ENCODE results near the gene CRLF2. TPM values are rescaled to one million over a fixed set of nuclear protein-coding genes. Genes with fewer than 3 reads are reported as not detected.
"Not testable (repeated sequence)": the region's sequence is repeated elsewhere in the genome, so short reads cannot be mapped to it uniquely, and the experiment has no call there.

The CRLF2 gene
- total and polyA plus RNA-seq, 10 donors = 0.26 to 1.8 (median 0.47) TPM; not detected in 4

- Histone ChIP-seq H3K27ac (no peak overlapping the region), H3K36me3 (no peaks in the 10 kb centered on the region), H3K4me3 (no peak overlapping the region), H3K4me1 (peaks cover 0 to 13% (median 5%) of the 10 kb centered on the region in 6 donors), H3K27me3 (replicated peaks in 1 of 7) (peaks cover 0 to 32% (median 5%) of the 10 kb centered on the region in 7 donors), H3K9me3 (no peaks in the 10 kb centered on the region)
- intact Hi-C loops (cut with DNase I; ENCODE audit: low total_unique reads) = no loop called here
- TF ChIP-seq POLR2A (IDR thresholded peaks at IDR 0.05) (no peak), POLR2AphosphoS5 (IDR thresholded peaks at IDR 0.05) (no peak)
- TF ChIP-seq, protein P1, sequence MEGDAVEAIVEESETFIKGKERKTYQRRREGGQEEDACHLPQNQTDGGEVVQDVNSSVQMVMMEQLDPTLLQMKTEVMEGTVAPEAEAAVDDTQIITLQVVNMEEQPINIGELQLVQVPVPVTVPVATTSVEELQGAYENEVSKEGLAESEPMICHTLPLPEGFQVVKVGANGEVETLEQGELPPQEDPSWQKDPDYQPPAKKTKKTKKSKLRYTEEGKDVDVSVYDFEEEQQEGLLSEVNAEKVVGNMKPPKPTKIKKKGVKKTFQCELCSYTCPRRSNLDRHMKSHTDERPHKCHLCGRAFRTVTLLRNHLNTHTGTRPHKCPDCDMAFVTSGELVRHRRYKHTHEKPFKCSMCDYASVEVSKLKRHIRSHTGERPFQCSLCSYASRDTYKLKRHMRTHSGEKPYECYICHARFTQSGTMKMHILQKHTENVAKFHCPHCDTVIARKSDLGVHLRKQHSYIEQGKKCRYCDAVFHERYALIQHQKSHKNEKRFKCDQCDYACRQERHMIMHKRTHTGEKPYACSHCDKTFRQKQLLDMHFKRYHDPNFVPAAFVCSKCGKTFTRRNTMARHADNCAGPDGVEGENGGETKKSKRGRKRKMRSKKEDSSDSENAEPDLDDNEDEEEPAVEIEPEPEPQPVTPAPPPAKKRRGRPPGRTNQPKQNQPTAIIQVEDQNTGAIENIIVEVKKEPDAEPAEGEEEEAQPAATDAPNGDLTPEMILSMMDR (IDR thresholded peaks at IDR 0.05 in 8 of 11, conservative IDR thresholded peaks at IDR 0.05 in 3 of 11) = no peak
- peak; percentile 76 for DNase-seq
- 6 to 9% (median 8%) methylated on average over 18 of the region's 18 CpGs for WGBS, 5 donors
Measured at GRCh38 chrX:1164322-1165288, 47.8 kb downstream of the CRLF2 start.

GRCh38 chrX:1163231-1163630 is 49.2 kb downstream of the CRLF2 start:
- peak; percentile 13 for DNase-seq
- Histone ChIP-seq H3K4me1 (peaks cover 0 to 13% (median 5%) of the 10 kb centered on the region in 6 donors), H3K27me3 (replicated peaks in 1 of 7) (peaks cover 0 to 32% (median 5%) of the 10 kb centered on the region in 7 donors), H3K4me3 (no peak overlapping the region), H3K36me3 (no peaks in the 10 kb centered on the region), H3K27ac (no peak overlapping the region), H3K9me3 (no peaks in the 10 kb centered on the region)
- intact Hi-C loops (cut with DNase I; ENCODE audit: low total_unique reads) = no loop called here
- 74 to 79% (median 77%) methylated on average over 11 of the region's 11 CpGs for WGBS, 5 donors
- TF ChIP-seq, protein P1 (IDR thresholded peaks at IDR 0.05 in 8 of 11, conservative IDR thresholded peaks at IDR 0.05 in 3 of 11) = no peak
- no peak for TF ChIP-seq POLR2A (IDR thresholded peaks at IDR 0.05)
- TF ChIP-seq POLR2AphosphoS5 (IDR thresholded peaks at IDR 0.05) = no peak

GRCh38 chrX:1162119-1162916 is 50.1 kb downstream of the CRLF2 start:
- Histone ChIP-seq H3K27me3 (replicated peaks in 1 of 7) (peaks cover 0 to 32% (median 5%) of the 10 kb centered on the region in 7 donors), H3K4me1 (peaks cover 0 to 13% (median 5%) of the 10 kb centered on the region in 6 donors), H3K4me3 (no peak overlapping the region), H3K36me3 (no peaks in the 10 kb centered on the region), H3K27ac (no peak overlapping the region), H3K9me3 (no peaks in the 10 kb centered on the region)
- peak; percentile 23 for DNase-seq
- 70 to 84% (median 78%) methylated on average over 10 of the region's 10 CpGs for WGBS, 5 donors
- TF ChIP-seq POLR2A (IDR thresholded peaks at IDR 0.05) = no peak
- intact Hi-C loops (cut with DNase I; ENCODE audit: low total_unique reads) = no loop called here

DNA sequence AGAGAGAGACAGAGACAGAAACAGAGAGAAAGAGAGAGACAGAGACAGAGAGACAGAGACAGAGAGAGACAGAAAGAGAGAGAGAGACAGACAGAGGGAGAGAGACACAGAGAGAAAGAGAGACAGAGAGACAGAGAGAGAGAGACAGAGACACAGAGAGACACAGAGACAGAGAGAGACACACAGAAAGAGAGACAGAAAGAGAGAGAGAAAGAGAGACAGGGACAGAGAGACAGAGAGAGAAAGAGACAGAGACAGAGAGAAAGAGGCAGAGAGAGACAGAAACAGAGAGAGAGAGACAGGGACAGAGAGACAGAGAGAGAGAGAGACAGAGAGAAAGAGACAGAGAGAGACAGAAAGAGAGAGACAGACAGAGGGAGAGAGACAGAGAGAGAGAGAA is 52.9 kb downstream of the CRLF2 start:
- no peak for TF ChIP-seq POLR2AphosphoS5 (IDR thresholded peaks at IDR 0.05)
- TF ChIP-seq, protein P1 (IDR thresholded peaks at IDR 0.05 in 8 of 11, conservative IDR thresholded peaks at IDR 0.05 in 3 of 11) = no peak
- no peak for TF ChIP-seq POLR2A (IDR thresholded peaks at IDR 0.05)
- H3K36me3 ChIP-seq = no peaks in the 10 kb centered on the region
- H3K4me3 ChIP-seq = no peak overlapping the region
- H3K27me3 ChIP-seq (replicated peaks in 1 of 7) = peaks cover 0 to 26% (median 1%) of the 10 kb centered on the region in 7 donors
- no peak for DNase-seq
- intact Hi-C loops (cut with DNase I; ENCODE audit: low total_unique reads) = no loop called here
- no peak overlapping the region for H3K27ac ChIP-seq
- H3K9me3 ChIP-seq = no peaks in the 10 kb centered on the region
- H3K4me1 ChIP-seq = peaks cover 0 to 2% (median under 1%) of the 10 kb centered on the region in 6 donors

GRCh38 chrX:1156681-1157455 is 55.6 kb downstream of the CRLF2 start:
- H3K9me3 ChIP-seq; H3K27ac ChIP-seq; H3K27me3 ChIP-seq (replicated peaks in 1 of 7); H3K36me3 ChIP-seq; intact Hi-C loops (cut with DNase I; ENCODE audit: low total_unique reads); H3K4me1 ChIP-seq; H3K4me3 ChIP-seq: not testable (repeated sequence)
- 79 to 94% (median 88%) methylated on average over 24 of the region's 24 CpGs for WGBS, 5 donors
- peak; percentile 37 for DNase-seq
